Measurements from ENCODE around the gene PTCRA.

The PTCRA gene

DNA sequence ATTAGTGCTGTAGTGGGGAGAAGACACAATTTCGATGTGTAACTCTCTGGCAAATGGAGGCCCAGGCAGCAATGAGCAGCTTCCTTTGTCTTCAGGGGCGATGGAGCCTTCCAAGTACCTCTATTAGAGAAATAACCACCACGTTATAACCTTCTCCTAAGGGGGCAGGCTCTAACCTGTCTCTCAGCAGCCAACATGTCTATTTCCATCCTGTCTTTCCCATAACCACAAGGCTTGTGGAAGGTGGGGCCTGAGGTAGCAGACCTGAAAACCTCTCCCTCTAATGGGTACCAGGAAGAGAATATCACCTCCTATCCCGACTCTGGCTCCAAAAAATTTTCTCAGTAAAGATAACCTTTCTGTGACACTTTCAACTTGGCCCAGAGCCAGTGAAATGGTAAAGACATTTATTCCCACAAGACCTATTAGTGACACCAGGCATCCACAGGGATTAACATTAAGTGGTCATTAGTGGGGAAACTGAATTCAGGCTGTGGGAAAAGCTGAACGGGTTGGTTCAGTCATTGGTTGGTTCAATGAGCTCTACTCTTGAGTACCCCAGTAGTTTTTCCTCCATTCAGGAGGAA lies 59.2 kb downstream of the PTCRA start:
- TF ChIP-seq, protein P1, sequence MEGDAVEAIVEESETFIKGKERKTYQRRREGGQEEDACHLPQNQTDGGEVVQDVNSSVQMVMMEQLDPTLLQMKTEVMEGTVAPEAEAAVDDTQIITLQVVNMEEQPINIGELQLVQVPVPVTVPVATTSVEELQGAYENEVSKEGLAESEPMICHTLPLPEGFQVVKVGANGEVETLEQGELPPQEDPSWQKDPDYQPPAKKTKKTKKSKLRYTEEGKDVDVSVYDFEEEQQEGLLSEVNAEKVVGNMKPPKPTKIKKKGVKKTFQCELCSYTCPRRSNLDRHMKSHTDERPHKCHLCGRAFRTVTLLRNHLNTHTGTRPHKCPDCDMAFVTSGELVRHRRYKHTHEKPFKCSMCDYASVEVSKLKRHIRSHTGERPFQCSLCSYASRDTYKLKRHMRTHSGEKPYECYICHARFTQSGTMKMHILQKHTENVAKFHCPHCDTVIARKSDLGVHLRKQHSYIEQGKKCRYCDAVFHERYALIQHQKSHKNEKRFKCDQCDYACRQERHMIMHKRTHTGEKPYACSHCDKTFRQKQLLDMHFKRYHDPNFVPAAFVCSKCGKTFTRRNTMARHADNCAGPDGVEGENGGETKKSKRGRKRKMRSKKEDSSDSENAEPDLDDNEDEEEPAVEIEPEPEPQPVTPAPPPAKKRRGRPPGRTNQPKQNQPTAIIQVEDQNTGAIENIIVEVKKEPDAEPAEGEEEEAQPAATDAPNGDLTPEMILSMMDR (IDR thresholded peaks at IDR 0.05; ENCODE audit: borderline replicate concordance, insufficient read depth, low read depth, low read length): no peak
- H3K4me3 ChIP-seq (ENCODE audit: low read depth, low read length): no peak overlapping the region

Measured in GM12875 (cell line).